Measurements from ENCODE around the gene GTF2F1. TPM values are rescaled to one million over a fixed set of nuclear protein-coding genes. Genes with fewer than 3 reads are reported as not detected.
"Not testable (repeated sequence)": the region's sequence is repeated elsewhere in the genome, so short reads cannot be mapped to it uniquely, and the experiment has no call there.

GTF2F1 gene
- total and polyA plus RNA-seq, 2 donors = 24.4 to 53.2 TPM

GRCh38 chr19:6364353-6364752 lies 28.6 kb downstream of the GTF2F1 start:
- DNase-seq (ENCODE audit: extremely low spot score) = no peak
- Histone ChIP-seq H3K36me3 (ENCODE audit: insufficient read depth) (peaks cover 3% of the 10 kb centered on the region), H3K4me3 (ENCODE audit: low read depth, low read length) (no peak overlapping the region), H3K27ac (ENCODE audit: low read depth) (no peak overlapping the region), H3K4me1 (ENCODE audit: insufficient read depth) (no peaks in the 10 kb centered on the region)
- 95% methylated on average over 21 of the region's 21 CpGs for WGBS

- peak overlapping the region; percentile 90 for H3K27ac ChIP-seq (ENCODE audit: low read depth)
- H3K4me1 ChIP-seq (ENCODE audit: insufficient read depth) = no peaks in the 10 kb centered on the region
- 18% methylated on average over 11 of the region's 11 CpGs for WGBS
- no peak for DNase-seq (ENCODE audit: extremely low spot score)
- H3K36me3 ChIP-seq (ENCODE audit: insufficient read depth) = peaks cover 3% of the 10 kb centered on the region
- peak overlapping the region; percentile 85 for H3K4me3 ChIP-seq (ENCODE audit: low read depth, low read length)
These were observed 30.6 kb downstream of the GTF2F1 start for GRCh38 chr19:6362351-6362801.

- Histone ChIP-seq H3K36me3 (ENCODE audit: insufficient read depth) (peaks cover 3% of the 10 kb centered on the region), H3K4me1 (ENCODE audit: insufficient read depth) (no peaks in the 10 kb centered on the region), H3K4me3 (ENCODE audit: low read depth, low read length) (peak overlapping the region; percentile 85), H3K27ac (ENCODE audit: low read depth) (peak overlapping the region; percentile 90)
- DNase-seq (ENCODE audit: extremely low spot score) = no peak
- WGBS = 0% methylated on average over 7 of the region's 7 CpGs
These were observed 31.0 kb downstream of the GTF2F1 start for GRCh38 chr19:6362027-6362350.

DNA sequence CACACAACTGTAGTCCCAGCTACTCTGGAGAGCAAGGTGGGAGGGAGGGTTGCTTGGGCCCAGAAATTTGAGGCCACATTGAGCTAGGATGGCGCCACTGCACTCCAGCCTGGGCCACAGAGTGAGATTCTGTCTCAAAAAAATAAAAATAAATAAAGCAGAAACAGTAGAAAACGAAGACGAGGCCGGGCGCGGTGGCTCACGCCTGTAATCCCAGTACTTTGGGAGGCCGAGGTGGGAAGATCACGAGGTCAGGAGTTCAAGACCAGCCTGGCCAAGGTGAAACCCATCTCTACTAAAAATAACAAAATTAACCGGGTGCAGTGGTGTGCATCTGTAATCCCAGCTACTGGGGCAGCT lies 32.1 kb downstream of the GTF2F1 start:
- not testable (repeated sequence) for H3K4me3 ChIP-seq (ENCODE audit: low read depth, low read length); H3K27ac ChIP-seq (ENCODE audit: low read depth); H3K4me1 ChIP-seq (ENCODE audit: insufficient read depth); H3K36me3 ChIP-seq (ENCODE audit: insufficient read depth); DNase-seq (ENCODE audit: extremely low spot score)
- 96% methylated on average over 10 of the region's 10 CpGs for WGBS

DNA sequence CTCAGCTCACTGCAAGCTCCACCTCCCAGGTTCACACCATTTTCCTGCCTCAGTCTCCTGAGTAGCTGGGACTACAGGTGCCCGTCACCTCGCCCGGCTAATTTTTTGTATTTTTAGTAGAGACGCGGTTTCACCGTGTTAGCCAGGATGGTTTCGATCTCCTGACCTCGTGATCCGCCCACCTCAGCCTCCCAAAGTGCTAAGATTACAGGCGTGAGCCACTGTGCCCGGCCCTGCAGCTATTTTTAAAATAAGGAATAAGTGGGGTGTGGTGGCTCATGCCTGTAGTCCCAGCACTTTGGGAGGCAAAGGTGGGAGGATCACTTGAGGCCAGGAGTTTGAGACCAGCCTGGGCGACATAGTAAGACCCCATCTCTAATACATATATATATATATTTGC lies 32.5 kb downstream of the GTF2F1 start:
- not testable (repeated sequence) for H3K4me1 ChIP-seq (ENCODE audit: insufficient read depth); H3K27ac ChIP-seq (ENCODE audit: low read depth); H3K36me3 ChIP-seq (ENCODE audit: insufficient read depth); DNase-seq (ENCODE audit: extremely low spot score); H3K4me3 ChIP-seq (ENCODE audit: low read depth, low read length)
- 95% methylated on average over 12 of the region's 12 CpGs for WGBS

- DNase-seq (ENCODE audit: extremely low spot score) = no peak
- whole genome bisulfite sequencing = 88% methylated on average over 5 of the region's 5 CpGs
- H3K36me3 ChIP-seq (ENCODE audit: insufficient read depth) = no peaks in the 10 kb centered on the region
These were observed 33.2 kb downstream of the GTF2F1 start for GRCh38 chr19:6359568-6360341.

DNA sequence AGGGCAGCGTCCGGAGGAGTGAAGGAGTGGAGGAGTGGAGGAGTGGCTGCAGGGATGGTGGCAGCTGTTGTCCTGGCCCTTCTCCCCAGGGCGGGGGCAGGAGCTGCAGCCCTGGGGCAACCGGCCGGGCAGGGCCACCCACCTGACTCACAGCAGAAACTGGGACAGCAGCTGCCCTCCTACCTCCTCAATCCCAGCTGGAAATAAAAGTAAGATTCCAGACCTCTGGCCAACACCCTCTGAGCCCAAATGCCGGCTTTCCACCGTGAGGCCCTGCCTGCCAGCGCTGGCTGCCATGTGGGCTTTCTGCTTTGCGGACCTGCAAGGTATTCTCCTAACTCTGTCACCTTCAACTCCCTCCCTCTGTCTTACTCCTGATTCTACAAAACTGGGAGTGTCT lies 35.0 kb downstream of the GTF2F1 start:
- Histone ChIP-seq H3K36me3 (ENCODE audit: insufficient read depth) (no peaks in the 10 kb centered on the region), H3K4me1 (ENCODE audit: insufficient read depth) (no peaks in the 10 kb centered on the region), H3K4me3 (ENCODE audit: low read depth, low read length) (no peak overlapping the region), H3K27ac (ENCODE audit: low read depth) (no peak overlapping the region)
- no peak for DNase-seq (ENCODE audit: extremely low spot score)
- WGBS = 50% methylated on average over 9 of the region's 9 CpGs

More at GRCh38 chr19:6359568-6360341, 33.2 kb downstream of the GTF2F1 start:
- Histone ChIP-seq H3K27ac (ENCODE audit: low read depth) (no peak overlapping the region), H3K4me1 (ENCODE audit: insufficient read depth) (no peaks in the 10 kb centered on the region), H3K4me3 (ENCODE audit: low read depth, low read length) (no peak overlapping the region)

GRCh38 chr19:6357174-6357573 lies 35.8 kb downstream of the GTF2F1 start:
- H3K27ac ChIP-seq (ENCODE audit: low read depth) = no peak overlapping the region
- no peak for DNase-seq (ENCODE audit: extremely low spot score)
- WGBS = 74% methylated on average over 14 of the region's 14 CpGs

DNA sequence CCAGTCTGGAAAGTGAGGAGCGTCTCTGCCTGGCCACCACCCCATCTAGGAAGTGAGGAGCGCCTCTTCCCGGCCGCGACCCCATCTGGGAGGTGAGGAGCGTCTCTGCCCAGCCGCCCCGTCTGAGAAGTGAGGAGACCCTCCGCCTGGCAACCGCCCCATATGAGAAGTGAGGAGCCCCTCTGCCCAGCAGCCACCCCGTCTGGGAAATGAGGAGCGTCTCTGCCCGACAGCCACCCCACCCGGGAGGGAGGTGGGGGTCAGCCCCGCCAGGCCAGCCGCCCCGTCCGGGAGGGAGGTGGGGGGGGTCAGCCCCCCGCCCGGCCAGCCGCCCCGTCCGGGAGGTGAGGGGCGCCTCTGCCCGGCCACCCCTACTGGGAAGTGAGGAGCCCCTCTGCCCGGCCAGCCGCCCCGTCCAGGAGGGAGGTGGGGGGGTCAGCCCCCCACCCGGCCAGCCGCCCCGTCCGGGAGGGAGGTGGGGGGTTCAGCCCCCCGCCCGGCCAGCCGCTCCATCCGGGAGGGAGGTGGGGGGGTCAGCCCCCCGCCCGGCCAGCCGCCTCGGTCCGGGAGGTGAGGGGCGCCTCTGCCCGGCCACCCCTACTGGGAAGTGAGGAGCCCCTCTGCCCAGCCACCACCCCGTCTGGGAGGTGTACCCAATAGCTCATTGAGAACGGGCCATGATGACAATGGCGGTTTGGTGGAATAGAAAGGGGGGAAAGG lies 37.5 kb downstream of the GTF2F1 start:
- H3K27ac ChIP-seq (ENCODE audit: low read depth); H3K36me3 ChIP-seq (ENCODE audit: insufficient read depth); H3K4me3 ChIP-seq (ENCODE audit: low read depth, low read length); H3K4me1 ChIP-seq (ENCODE audit: insufficient read depth); DNase-seq (ENCODE audit: extremely low spot score): not testable (repeated sequence)
- WGBS = 91% methylated on average over 38 of the region's 46 CpGs

More at GRCh38 chr19:6357174-6357573, 35.8 kb downstream of the GTF2F1 start:
- H3K4me3 ChIP-seq (ENCODE audit: low read depth, low read length) = no peak overlapping the region
- no peaks in the 10 kb centered on the region for H3K36me3 ChIP-seq (ENCODE audit: insufficient read depth)
- H3K4me1 ChIP-seq (ENCODE audit: insufficient read depth) = no peaks in the 10 kb centered on the region

DNA sequence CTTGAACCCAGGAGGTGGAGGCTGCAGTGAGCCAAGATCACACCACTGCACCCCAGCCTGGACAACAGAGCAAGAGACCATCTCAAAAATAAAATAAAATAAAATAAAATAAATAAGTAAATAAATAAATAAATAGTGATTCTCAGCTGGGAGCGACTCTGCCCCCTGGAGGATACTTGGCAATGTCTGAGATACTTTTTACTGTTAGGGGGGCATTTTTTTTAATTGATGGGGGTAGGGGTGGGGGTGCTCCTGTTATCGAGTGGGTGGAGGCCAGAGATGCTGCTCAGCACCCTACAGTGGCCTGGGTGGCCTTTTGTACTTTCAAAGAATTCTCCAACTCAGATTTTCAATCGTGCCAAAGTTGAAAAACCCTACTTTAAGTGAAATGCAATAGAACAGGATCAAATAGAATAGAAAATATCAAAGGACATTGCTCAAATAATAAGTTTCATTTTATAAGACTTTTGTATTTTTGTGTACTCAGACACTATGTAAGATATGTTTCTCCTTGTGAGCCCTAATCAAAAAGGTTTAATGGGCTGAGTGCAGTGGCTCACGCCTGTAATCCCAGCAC lies 38.8 kb downstream of the GTF2F1 start:
- no peak for DNase-seq (ENCODE audit: extremely low spot score)
- Histone ChIP-seq H3K27ac (ENCODE audit: low read depth) (no peak overlapping the region), H3K36me3 (ENCODE audit: insufficient read depth) (no peaks in the 10 kb centered on the region), H3K4me1 (ENCODE audit: insufficient read depth) (no peaks in the 10 kb centered on the region), H3K4me3 (ENCODE audit: low read depth, low read length) (no peak overlapping the region)
- 65% methylated on average over 4 of the region's 4 CpGs for WGBS

GRCh38 chr19:6352381-6353165 lies 40.4 kb downstream of the GTF2F1 start:
- no peaks in the 10 kb centered on the region for H3K36me3 ChIP-seq (ENCODE audit: insufficient read depth)
- H3K4me3 ChIP-seq (ENCODE audit: low read depth, low read length) = no peak overlapping the region
- H3K27ac ChIP-seq (ENCODE audit: low read depth) = no peak overlapping the region
- H3K4me1 ChIP-seq (ENCODE audit: insufficient read depth) = no peaks in the 10 kb centered on the region
- no peak for DNase-seq (ENCODE audit: extremely low spot score)
- WGBS = 90% methylated on average over 2 of the region's 2 CpGs

- Histone ChIP-seq H3K36me3 (ENCODE audit: insufficient read depth) (no peaks in the 10 kb centered on the region), H3K4me3 (ENCODE audit: low read depth, low read length) (no peak overlapping the region), H3K4me1 (ENCODE audit: insufficient read depth) (no peaks in the 10 kb centered on the region), H3K27ac (ENCODE audit: low read depth) (no peak overlapping the region)
- no peak for DNase-seq (ENCODE audit: extremely low spot score)
- WGBS = 81% methylated on average over 2 of the region's 2 CpGs
These were observed 42.3 kb downstream of the GTF2F1 start for GRCh38 chr19:6350688-6351087.

GRCh38 chr19:6349271-6349670 lies 43.7 kb downstream of the GTF2F1 start:
- H3K36me3 ChIP-seq (ENCODE audit: insufficient read depth); DNase-seq (ENCODE audit: extremely low spot score); H3K27ac ChIP-seq (ENCODE audit: low read depth); H3K4me3 ChIP-seq (ENCODE audit: low read depth, low read length); H3K4me1 ChIP-seq (ENCODE audit: insufficient read depth): not testable (repeated sequence)
- 76% methylated on average over 2 of the region's 2 CpGs for WGBS

Measured in urinary bladder (tissue), 4 donors.